Keratinocyte (primary cell): ENCODE measurements around the gene EPHB1. TPM values are rescaled to one million over a fixed set of nuclear protein-coding genes. Genes with fewer than 3 reads are reported as not detected.

ENCODE experiments used
- DNase-seq: peaks from one replicate; pipeline ENCODE4 v3.0.0-alpha.2; 2011; ENCODE audit warnings: low read depth, missing footprints, low spot score
- FAIRE-seq: peaks from 2 replicates; lab custom pipeline; 2011; peaks lifted over from hg19 to GRCh38; lab: Jason Lieb, UNC
- H2AFZ ChIP-seq: 2 replicates; pipeline ENCODE4 v1.6.0; 2012; ENCODE audit warnings: low read length, control low read depth, inconsistent platforms; ENCODE audit not compliant: control insufficient read depth
- H3K27ac ChIP-seq: 2 replicates; pipeline ENCODE4 v1.5.1; 2011; ENCODE audit warnings: low read length; ENCODE audit not compliant: control insufficient read depth, insufficient read depth
- H3K27me3 ChIP-seq: 3 replicates; pipeline ENCODE4 v1.6.0; 2011; ENCODE audit warnings: low read length; ENCODE audit not compliant: control insufficient read depth, insufficient read depth; ENCODE audit errors: extremely low read depth
- H3K36me3 ChIP-seq, 2 experiments: 2 replicates in 1 of 2; 3 replicates in 1 of 2; pipeline ENCODE4 v1.5.1; 2011; ENCODE audit warnings: low read length in 2 of 2, mild to moderate bottlenecking in 1 of 2; ENCODE audit not compliant: control insufficient read depth in 2 of 2, insufficient read depth in 2 of 2; ENCODE audit errors: extremely low read depth in 1 of 2
- H3K4me1 ChIP-seq: 3 replicates; pipeline ENCODE4 v1.5.1; 2011; ENCODE audit warnings: low read length; ENCODE audit not compliant: control insufficient read depth, insufficient read depth; ENCODE audit errors: extremely low read depth
- H3K4me2 ChIP-seq: 3 replicates; pipeline ENCODE4 v1.6.0; 2011; ENCODE audit warnings: low read depth, low read length; ENCODE audit not compliant: control insufficient read depth, insufficient read depth; ENCODE audit errors: extremely low read depth
- H3K4me3 ChIP-seq, 3 experiments: fragments of 200-600 bp in 1 of 3; sonication (generic) in 1 of 3; 2 replicates in 2 of 3; 3 replicates in 1 of 3; pipeline ENCODE4 v1.5.1; 2011 to 2016; ENCODE audit warnings: low read length in 3 of 3, mild to moderate bottlenecking in 3 of 3, control low read depth in 2 of 3, inconsistent platforms in 1 of 3, low read depth in 1 of 3, mixed read lengths in 1 of 3, mixed run types in 1 of 3, moderate library complexity in 1 of 3; ENCODE audit not compliant: control insufficient read depth in 2 of 3, insufficient read depth in 2 of 3; ENCODE audit errors: extremely low read depth in 1 of 3
- H3K79me2 ChIP-seq: 2 replicates; pipeline ENCODE4 v1.6.0; 2012; ENCODE audit warnings: low read length; ENCODE audit not compliant: control insufficient read depth, insufficient read depth
- H3K9ac ChIP-seq: 3 replicates; pipeline ENCODE4 v1.6.0; 2011; ENCODE audit warnings: low read length; ENCODE audit not compliant: control insufficient read depth, insufficient read depth; ENCODE audit errors: extremely low read depth
- H3K9me1 ChIP-seq: 3 replicates; pipeline ENCODE4 v1.6.0; 2011; ENCODE audit warnings: low read length; ENCODE audit not compliant: control insufficient read depth, insufficient read depth; ENCODE audit errors: extremely low read depth
- H3K9me3 ChIP-seq: 2 replicates; pipeline ENCODE4 v1.5.1; 2012; ENCODE audit warnings: low read depth, low read length; ENCODE audit not compliant: control insufficient read depth
- H4K20me1 ChIP-seq: 3 replicates; pipeline ENCODE4 v1.6.0; 2011; ENCODE audit warnings: low read length; ENCODE audit not compliant: control insufficient read depth, insufficient read depth; ENCODE audit errors: extremely low read depth
- EZH2 ChIP-seq: IDR thresholded peaks from one replicate; pipeline ENCODE4 v1.6.1; 2012; ENCODE audit warnings: inconsistent platforms, mild to moderate bottlenecking, low read length, moderate library complexity
- dilution Hi-C: fragments of 300-500 bp; cut with MboI; formaldehyde crosslinking; loops from one replicate; pipeline ENCODE4 v1.7.0; 2020; ENCODE audit warnings: low sequenced_read_pairs; ENCODE audit not compliant: extremely low pct_ligation_motif_present
- polyA plus RNA-seq, 5 experiments: library from polyadenylated mRNA; depleted of rRNA in 3 of 5; stranded (reverse) in 3 of 5; stranded (forward) in 1 of 5; unstranded in 1 of 5; fragments of >200 nt; gene quantifications; 1 replicate in 1 of 5; 2 replicates in 3 of 5; 3 replicates in 1 of 5; pipeline versions ENCODE4 v1.2.1 to v1.2.3, GENCODE V29; 2011 to 2012; ENCODE audit warnings: missing spikeins in 2 of 5, low read depth in 1 of 5, low replicate concordance in 1 of 5
- TF ChIP-seq, protein P1 (sequence below), 3 experiments: IDR thresholded peaks in 1 of 3; conservative IDR thresholded peaks in 1 of 3; optimal IDR thresholded peaks in 1 of 3; 2 replicates in 2 of 3; 3 replicates in 1 of 3; pipeline versions ENCODE3 to v1.5.1; 2011; ENCODE audit warnings: low read length in 3 of 3, mild to moderate bottlenecking in 3 of 3, moderate library complexity in 2 of 3, control low read depth in 1 of 3, inconsistent platforms in 1 of 3; ENCODE audit not compliant: insufficient read depth in 2 of 3; ENCODE audit errors: extremely low read depth in 1 of 3

Gene EPHB1
- polyA plus RNA-seq, 1 donor (not counting 4 experiments of a cell fraction or from before 2014, with no cell fraction given), result 0.01 TPM

DNA sequence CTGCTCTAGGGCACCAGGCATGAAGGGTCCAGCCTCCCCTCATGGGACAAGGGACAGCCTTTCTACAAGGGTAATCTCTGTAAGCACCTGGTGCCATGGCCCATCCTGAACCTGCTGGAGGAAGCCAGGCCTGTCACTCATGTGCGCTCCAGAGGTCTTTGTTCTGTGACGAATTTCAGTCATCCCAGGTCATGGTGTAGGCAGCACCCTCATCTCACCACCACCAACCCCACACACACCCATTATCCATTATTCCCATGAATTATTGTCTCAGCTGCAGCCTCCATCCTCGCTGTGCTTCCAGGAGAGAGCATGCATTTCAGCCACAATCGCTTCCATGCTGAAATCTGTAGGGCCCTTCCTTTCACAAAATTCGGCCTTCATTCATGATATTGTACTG is 419.3 kb downstream of the EPHB1 start:
- dilution Hi-C loops, result no loop called here
- Histone ChIP-seq H3K9me3 (no peaks in the 10 kb centered on the region), H3K4me2 (no peak overlapping the region), H3K4me1 (no peaks in the 10 kb centered on the region), H3K9ac (no peak overlapping the region), H3K79me2 (no peaks in the 10 kb centered on the region), H3K9me1 (no peaks in the 10 kb centered on the region), H4K20me1 (no peaks in the 10 kb centered on the region), H3K36me3 (no peaks in the 10 kb centered on the region), H3K27ac (no peak overlapping the region), H2AFZ (no peak overlapping the region), H3K4me3 (no peak overlapping the region), H3K27me3 (no peaks in the 10 kb centered on the region)
- no peak for DNase-seq
- no peak for FAIRE-seq
- no peak for TF ChIP-seq EZH2

DNA sequence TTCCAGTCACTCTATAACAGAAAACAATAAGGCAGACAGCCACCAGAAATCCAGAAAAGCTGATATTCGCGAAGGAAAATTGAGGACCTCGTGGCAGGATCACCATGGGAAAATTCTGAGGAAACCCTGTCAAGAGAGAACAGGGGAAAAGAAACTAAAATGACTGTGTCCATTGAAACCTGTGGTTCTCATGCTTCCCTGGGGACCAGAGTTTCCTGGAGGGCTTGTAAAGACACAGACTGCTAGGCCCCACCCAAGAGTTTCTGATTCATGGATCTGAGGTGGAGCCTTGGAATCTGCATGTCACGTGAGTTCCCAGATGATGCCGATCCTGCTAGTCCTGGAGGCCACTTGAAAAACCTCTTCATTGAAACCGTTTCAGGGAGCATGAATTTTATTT is 420.5 kb downstream of the EPHB1 start:
- H3K4me3 ChIP-seq, result no peak overlapping the region
- no peak overlapping the region for H3K9ac ChIP-seq
- H2AFZ ChIP-seq, result no peak overlapping the region
- no peaks in the 10 kb centered on the region for H3K9me1 ChIP-seq
- TF ChIP-seq EZH2, result no peak
- TF ChIP-seq, protein P1, sequence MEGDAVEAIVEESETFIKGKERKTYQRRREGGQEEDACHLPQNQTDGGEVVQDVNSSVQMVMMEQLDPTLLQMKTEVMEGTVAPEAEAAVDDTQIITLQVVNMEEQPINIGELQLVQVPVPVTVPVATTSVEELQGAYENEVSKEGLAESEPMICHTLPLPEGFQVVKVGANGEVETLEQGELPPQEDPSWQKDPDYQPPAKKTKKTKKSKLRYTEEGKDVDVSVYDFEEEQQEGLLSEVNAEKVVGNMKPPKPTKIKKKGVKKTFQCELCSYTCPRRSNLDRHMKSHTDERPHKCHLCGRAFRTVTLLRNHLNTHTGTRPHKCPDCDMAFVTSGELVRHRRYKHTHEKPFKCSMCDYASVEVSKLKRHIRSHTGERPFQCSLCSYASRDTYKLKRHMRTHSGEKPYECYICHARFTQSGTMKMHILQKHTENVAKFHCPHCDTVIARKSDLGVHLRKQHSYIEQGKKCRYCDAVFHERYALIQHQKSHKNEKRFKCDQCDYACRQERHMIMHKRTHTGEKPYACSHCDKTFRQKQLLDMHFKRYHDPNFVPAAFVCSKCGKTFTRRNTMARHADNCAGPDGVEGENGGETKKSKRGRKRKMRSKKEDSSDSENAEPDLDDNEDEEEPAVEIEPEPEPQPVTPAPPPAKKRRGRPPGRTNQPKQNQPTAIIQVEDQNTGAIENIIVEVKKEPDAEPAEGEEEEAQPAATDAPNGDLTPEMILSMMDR (optimal IDR thresholded peaks at IDR 0.05 in 1 of 3, IDR thresholded peaks at IDR 0.05 in 1 of 3, conservative IDR thresholded peaks at IDR 0.05 in 1 of 3; ENCODE audit: extremely low read depth in 1 of 3, insufficient read depth in 2 of 3, low read length in 3 of 3), result no peak
- FAIRE-seq (no peak), DNase-seq (no peak)
- H3K36me3 ChIP-seq, result no peaks in the 10 kb centered on the region
- no peak overlapping the region for H3K4me2 ChIP-seq
- H3K27ac ChIP-seq, result no peak overlapping the region
- H3K27me3 ChIP-seq, result no peaks in the 10 kb centered on the region
- no peaks in the 10 kb centered on the region for H3K9me3 ChIP-seq
- dilution Hi-C loops, result no loop called here
- H3K79me2 ChIP-seq, result no peaks in the 10 kb centered on the region
- H3K4me1 ChIP-seq, result no peaks in the 10 kb centered on the region
- H4K20me1 ChIP-seq, result no peaks in the 10 kb centered on the region

DNA sequence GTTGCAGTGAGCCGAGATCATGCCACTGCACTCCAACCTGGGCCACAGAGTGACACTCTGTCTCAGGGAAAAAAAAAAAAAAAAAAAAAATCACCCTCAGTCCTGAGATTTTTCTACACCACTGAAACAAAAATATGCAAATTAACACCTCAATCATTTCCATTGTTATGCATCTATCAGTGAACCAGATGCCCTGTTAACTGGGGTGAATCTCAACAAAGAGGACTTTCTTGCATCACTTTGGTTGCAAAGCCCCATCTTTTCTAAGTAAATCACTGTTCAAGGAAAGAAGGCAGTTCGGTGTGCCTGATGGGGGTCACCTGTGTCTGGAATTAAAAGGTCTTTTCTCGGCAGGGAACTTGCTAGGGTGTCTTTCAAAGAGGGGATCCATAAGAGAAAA is 421.6 kb downstream of the EPHB1 start:
- Histone ChIP-seq H3K9me1 (no peaks in the 10 kb centered on the region), H2AFZ (no peak overlapping the region), H3K27me3 (no peaks in the 10 kb centered on the region), H3K79me2 (no peaks in the 10 kb centered on the region), H4K20me1 (no peaks in the 10 kb centered on the region), H3K9me3 (no peaks in the 10 kb centered on the region), H3K4me1 (no peaks in the 10 kb centered on the region), H3K36me3 (no peaks in the 10 kb centered on the region), H3K27ac (no peak overlapping the region), H3K4me2 (no peak overlapping the region), H3K9ac (no peak overlapping the region), H3K4me3 (no peak overlapping the region)
- no peak for DNase-seq
- FAIRE-seq, result no peak
- dilution Hi-C loops, result no loop called here
- no peak for TF ChIP-seq EZH2
- TF ChIP-seq, protein P1 (optimal IDR thresholded peaks at IDR 0.05 in 1 of 3, IDR thresholded peaks at IDR 0.05 in 1 of 3, conservative IDR thresholded peaks at IDR 0.05 in 1 of 3; ENCODE audit: extremely low read depth in 1 of 3, insufficient read depth in 2 of 3, low read length in 3 of 3), result no peak
